ENCODE measurements around the gene TRIM39. TPM values are rescaled to one million over a fixed set of nuclear protein-coding genes. Genes with fewer than 3 reads are reported as not detected.

Gene TRIM39
- total and polyA plus RNA-seq, 12 donors = 8.1 to 24.3 (median 14.2) TPM

GRCh38 chr6:30331981-30332380, 5.3 kb downstream of the TRIM39 start:
- intact Hi-C loops (cut with DNase I) = no loop called here
- Histone ChIP-seq H3K36me3 (replicated peaks in 1 of 2) (peaks cover 0 to 75% of the 10 kb centered on the region in 2 donors), H3K4me1 (replicated peaks in 1 of 2) (peaks cover 0 to 6% of the 10 kb centered on the region in 2 donors), H3K4me3 (no peak overlapping the region), H3K27ac (no peak overlapping the region), H3K9me3 (replicated peaks in 1 of 3) (no peaks in the 10 kb centered on the region), H3K27me3 (no peaks in the 10 kb centered on the region)
- 90 to 94% (median 93%) methylated on average over 3 of the region's 3 CpGs for WGBS, 4 donors
- no peak for TF ChIP-seq CTCF (IDR thresholded peaks at IDR 0.05)
- TF ChIP-seq POLR2A (IDR thresholded peaks at IDR 0.05) = no peak
- no peak for DNase-seq

- intact Hi-C loops (cut with DNase I) = no loop called here
These were observed 7.5 kb downstream of the TRIM39 start for GRCh38 chr6:30334075-30334783.

GRCh38 chr6:30340589-30341054, 13.9 kb downstream of the TRIM39 start:
- H3K27me3 ChIP-seq = no peaks in the 10 kb centered on the region
- peaks cover 0 to 57% of the 10 kb centered on the region in 2 donors for H3K36me3 ChIP-seq (replicated peaks in 1 of 2)
- peaks cover 0 to 11% of the 10 kb centered on the region in 2 donors for H3K4me1 ChIP-seq (replicated peaks in 1 of 2)
- H3K27ac ChIP-seq = no peak overlapping the region
- no peaks in the 10 kb centered on the region for H3K9me3 ChIP-seq (replicated peaks in 1 of 3)
- WGBS, 4 donors = 61 to 83% (median 77%) methylated on average over 6 of the region's 6 CpGs
- TF ChIP-seq CTCF (IDR thresholded peaks at IDR 0.05) = no peak
- no peak for TF ChIP-seq POLR2A (IDR thresholded peaks at IDR 0.05)
- intact Hi-C loops (cut with DNase I) = no loop called here
- no peak overlapping the region for H3K4me3 ChIP-seq
- DNase-seq = no peak

More at GRCh38 chr6:30334075-30334783, 7.5 kb downstream of the TRIM39 start:
- Histone ChIP-seq H3K9me3 (replicated peaks in 1 of 3) (no peaks in the 10 kb centered on the region), H3K4me1 (replicated peaks in 1 of 2) (no peaks in the 10 kb centered on the region), H3K4me3 (no peak overlapping the region), H3K27me3 (no peaks in the 10 kb centered on the region), H3K27ac (no peak overlapping the region), H3K36me3 (replicated peaks in 1 of 2) (peaks cover 0 to 91% of the 10 kb centered on the region in 2 donors)
- DNase-seq = no peak
- 87 to 94% (median 91%) methylated on average over 2 of the region's 2 CpGs for WGBS, 4 donors
- no peak for TF ChIP-seq CTCF (IDR thresholded peaks at IDR 0.05)
- TF ChIP-seq POLR2A (IDR thresholded peaks at IDR 0.05) = no peak

- intact Hi-C loops (cut with DNase I) = no loop called here
- Histone ChIP-seq H3K27me3 (no peaks in the 10 kb centered on the region), H3K36me3 (replicated peaks in 1 of 2) (peaks cover 0 to 51% of the 10 kb centered on the region in 2 donors), H3K4me1 (replicated peaks in 1 of 2) (peaks cover 0 to 17% of the 10 kb centered on the region in 2 donors), H3K27ac (no peak overlapping the region), H3K4me3 (no peak overlapping the region), H3K9me3 (replicated peaks in 1 of 3) (no peaks in the 10 kb centered on the region)
- no peak for DNase-seq
- TF ChIP-seq POLR2A (IDR thresholded peaks at IDR 0.05) (no peak), CTCF (IDR thresholded peaks at IDR 0.05) (no peak)
- WGBS, 4 donors = 85 to 94% (median 90%) methylated on average over 3 of the region's 3 CpGs
These were observed 14.5 kb downstream of the TRIM39 start for GRCh38 chr6:30341218-30341617.
